NCI-H128 (cell line): ENCODE results near the gene MTURN.
A peak's percentile ranks its signal among the peaks of the same experiment; 100 is the strongest.

ENCODE experiments used
- DNase-seq: peaks from one replicate; lab custom pipeline; 2025; ENCODE audit not compliant: unreplicated experiment; lab: John Stamatoyannopoulos, UW

MTURN gene

GRCh38 chr7:30159698-30160143, 24.9 kb downstream of the MTURN start:
- no peak for DNase-seq

- DNase-seq: no peak
Measured at GRCh38 chr7:30160329-30160728, 25.5 kb downstream of the MTURN start.

- no peak for DNase-seq
Measured at GRCh38 chr7:30162133-30162532, 27.3 kb downstream of the MTURN start.

GRCh38 chr7:30162622-30163124, 27.9 kb downstream of the MTURN start:
- DNase-seq: peak; percentile 93

GRCh38 chr7:30163231-30163894, 28.6 kb downstream of the MTURN start:
- no peak for DNase-seq

GRCh38 chr7:30164567-30164966, 29.8 kb downstream of the MTURN start:
- peak; percentile 37 for DNase-seq

GRCh38 chr7:30165590-30165989, 30.8 kb downstream of the MTURN start:
- no peak for DNase-seq

- no peak for DNase-seq
Measured at GRCh38 chr7:30166155-30166840, 31.5 kb downstream of the MTURN start.

GRCh38 chr7:30166841-30167235, 32.1 kb downstream of the MTURN start:
- no peak for DNase-seq

- no peak for DNase-seq
Measured at GRCh38 chr7:30167901-30168300, 33.1 kb downstream of the MTURN start.

- DNase-seq: no peak
Measured at GRCh38 chr7:30168835-30169573, 34.2 kb downstream of the MTURN start.

GRCh38 chr7:30169579-30169978, 34.8 kb downstream of the MTURN start:
- DNase-seq: no peak

GRCh38 chr7:30170476-30171205, 35.9 kb downstream of the MTURN start:
- no peak for DNase-seq

- no peak for DNase-seq
Measured at GRCh38 chr7:30171766-30172447, 37.1 kb downstream of the MTURN start.

GRCh38 chr7:30172451-30172850, 37.7 kb downstream of the MTURN start:
- DNase-seq: no peak

GRCh38 chr7:30173058-30173897, 38.5 kb downstream of the MTURN start:
- no peak for DNase-seq

- no peak for DNase-seq
Measured at GRCh38 chr7:30175180-30175579, 40.4 kb downstream of the MTURN start.

GRCh38 chr7:30175636-30176147, 40.9 kb downstream of the MTURN start:
- DNase-seq: no peak

GRCh38 chr7:30176463-30177109, 41.8 kb downstream of the MTURN start:
- no peak for DNase-seq
